ENCODE measurements around the gene RGL2. TPM values are rescaled to one million over a fixed set of nuclear protein-coding genes. Genes with fewer than 3 reads are reported as not detected.
A peak's percentile ranks its signal among the peaks of the same experiment; 100 is the strongest.
"Not testable (repeated sequence)": the region's sequence is repeated elsewhere in the genome, so short reads cannot be mapped to it uniquely, and the experiment has no call there.

Gene RGL2
- total and polyA plus RNA-seq, 7 experiments from 2014 or later = 4.1 to 76.8 (median 54.8) TPM

GRCh38 chr6:33276581-33276863 is 22.2 kb downstream of the RGL2 start:
- Mint-ChIP-seq H3K36me3 (peaks cover 0 to 39% (median 6%) of the 10 kb centered on the region in 5 donors), H3K27ac (peak overlapping the region; percentile 81 to 98 (median 90)), H3K9me3 (peaks cover 0 to 4% (median 0%) of the 10 kb centered on the region in 11 donors), H3K4me3 (peak overlapping the region; percentile 82 to 99 (median 87)), H3K4me1 (peaks cover 38 to 86% (median 70%) of the 10 kb centered on the region in 7 donors), H3K27me3 (peaks cover 0 to 3% (median 0%) of the 10 kb centered on the region in 5 donors)
- Histone ChIP-seq H3K36me3 (ENCODE audit: control insufficient read depth in 2 of 3, insufficient read depth in 3 of 3, low read length in 3 of 3) (peaks cover 0 to 64% (median 5%) of the 10 kb centered on the region in 3 experiments), H3K4me1 (ENCODE audit: control insufficient read depth in 2 of 2, insufficient read depth in 2 of 2, low read length in 2 of 2) (peaks cover 47 to 50% of the 10 kb centered on the region in 2 donors), H3K27me3 (ENCODE audit: control insufficient read depth in 2 of 2, insufficient read depth in 2 of 2, low read length in 2 of 2) (no peaks in the 10 kb centered on the region), H3K9me3 (ENCODE audit: control insufficient read depth in 2 of 3, low read length in 3 of 3) (no peaks in the 10 kb centered on the region), H3K27ac (ENCODE audit: low read depth, low read length) (peak overlapping the region; percentile 87), H3K4me3 (ENCODE audit: low read length) (peak overlapping the region; percentile 67)
- no peak for DNase-seq
- intact Hi-C loops (cut with micrococcal nuclease) = loop anchor here (2.0 to 10.0 kb wide), 3 partner anchors 36 to 1082 kb away; partner anchors contain the start of genes GPSM3 (in 1 of the 2) and PBX2 (in 1 of the 2)
- ChIA-PET CTCF (interaction anchor here (1.4 to 1.8 kb wide), 4 partner anchors 11 to 86 kb away, joined by 3 to 6 read pairs (median 4); partner anchors contain the start of gene ZBTB22), POLR2A (interaction anchor here (0.6 to 7.7 kb wide), 16 partner anchors 8 to 1470 kb away, joined by 3 to 123 read pairs (median 9); partner anchors contain the start of genes LSM2, PFDN6, RGL2 and TAPBP)
- ATAC-seq = no peak

- intact Hi-C loops (cut with micrococcal nuclease) = loop anchor here (2.0 to 10.0 kb wide), 3 partner anchors 37 to 1081 kb away; partner anchors contain the start of genes GPSM3 (in 1 of the 2) and PBX2 (in 1 of the 2)
- H3K9me3 Mint-ChIP-seq; ATAC-seq; H3K9me3 ChIP-seq (ENCODE audit: control insufficient read depth in 2 of 3, low read length in 3 of 3); H3K27me3 ChIP-seq (ENCODE audit: control insufficient read depth in 2 of 2, insufficient read depth in 2 of 2, low read length in 2 of 2); DNase-seq; H3K27me3 Mint-ChIP-seq: not testable (repeated sequence)
- H3K27ac Mint-ChIP-seq = peak overlapping the region; percentile 81 to 98 (median 90)
- Histone ChIP-seq H3K4me1 (ENCODE audit: control insufficient read depth in 2 of 2, insufficient read depth in 2 of 2, low read length in 2 of 2) (peaks cover 49 to 51% of the 10 kb centered on the region in 2 donors), H3K27ac (ENCODE audit: low read depth, low read length) (peak overlapping the region; percentile 87), H3K4me3 (ENCODE audit: low read length) (peak overlapping the region; percentile 67), H3K36me3 (ENCODE audit: control insufficient read depth in 2 of 3, insufficient read depth in 3 of 3, low read length in 3 of 3) (peaks cover 0 to 59% (median 5%) of the 10 kb centered on the region in 3 experiments)
- peaks cover 0 to 36% (median 6%) of the 10 kb centered on the region in 5 donors for H3K36me3 Mint-ChIP-seq
- CTCF ChIA-PET = interaction anchor here (1.4 to 1.8 kb wide), 3 partner anchors 11 to 86 kb away, joined by 3 to 6 read pairs (median 4); partner anchors contain the start of gene ZBTB22
- H3K4me1 Mint-ChIP-seq = peaks cover 38 to 86% (median 68%) of the 10 kb centered on the region in 7 donors
- peak overlapping the region; percentile 82 to 99 (median 87) for H3K4me3 Mint-ChIP-seq
- POLR2A ChIA-PET = interaction anchor here (0.6 to 7.7 kb wide), 10 partner anchors 11 to 632 kb away, joined by 3 to 123 read pairs (median 30); partner anchors contain the start of genes PFDN6, RGL2, TAPBP and WDR46
Measured at GRCh38 chr6:33275795-33276580, 22.8 kb downstream of the RGL2 start.

GRCh38 chr6:33273924-33274902 is 24.5 kb downstream of the RGL2 start:
- peaks cover 0 to 3% (median 0%) of the 10 kb centered on the region in 5 donors for H3K27me3 Mint-ChIP-seq
- H3K4me3 ChIP-seq (ENCODE audit: low read length) = no peak overlapping the region
- ChIA-PET CTCF (no interaction called here), POLR2A (interaction anchor here (0.6 to 7.7 kb wide), 5 partner anchors 9 to 382 kb away, joined by 3 to 123 read pairs (median 33); partner anchors contain the start of genes PFDN6, RGL2, TAPBP and WDR46)
- H3K9me3 Mint-ChIP-seq = peaks cover 0 to 5% (median 0%) of the 10 kb centered on the region in 11 donors
- H3K36me3 Mint-ChIP-seq = peaks cover 0 to 39% (median 9%) of the 10 kb centered on the region in 5 donors
- DNase-seq (no peak), ATAC-seq (no peak)
- H3K27me3 ChIP-seq (ENCODE audit: control insufficient read depth in 2 of 2, insufficient read depth in 2 of 2, low read length in 2 of 2) = no peaks in the 10 kb centered on the region
- H3K4me1 ChIP-seq (ENCODE audit: control insufficient read depth in 2 of 2, insufficient read depth in 2 of 2, low read length in 2 of 2) = peaks cover 52 to 59% of the 10 kb centered on the region in 2 donors
- peaks cover 0 to 43% (median 5%) of the 10 kb centered on the region in 3 experiments for H3K36me3 ChIP-seq (ENCODE audit: control insufficient read depth in 2 of 3, insufficient read depth in 3 of 3, low read length in 3 of 3)
- H3K27ac ChIP-seq (ENCODE audit: low read depth, low read length) = peak overlapping the region; percentile 91
- no peaks in the 10 kb centered on the region for H3K9me3 ChIP-seq (ENCODE audit: control insufficient read depth in 2 of 3, low read length in 3 of 3)
- peaks cover 44 to 91% (median 73%) of the 10 kb centered on the region in 7 donors for H3K4me1 Mint-ChIP-seq
- H3K4me3 Mint-ChIP-seq = peak overlapping the region; percentile 23 to 100 (median 95)
- peak overlapping the region; percentile 1 to 100 (median 72) for H3K27ac Mint-ChIP-seq
- intact Hi-C loops (cut with micrococcal nuclease) = loop anchor here (2.0 to 10.0 kb wide), 4 partner anchors 298 to 1097 kb away; partner anchors contain the start of genes AGPAT1 (in 1 of the 2), GPSM3 (in 1 of the 2) and PBX2 (in 1 of the 2)

- no peaks in the 10 kb centered on the region for H3K9me3 ChIP-seq (ENCODE audit: control insufficient read depth in 2 of 3, low read length in 3 of 3)
- DNase-seq (no peak), ATAC-seq (no peak)
- H3K9me3 Mint-ChIP-seq = peaks cover 0 to 5% (median 0%) of the 10 kb centered on the region in 11 donors
- H3K4me1 ChIP-seq (ENCODE audit: control insufficient read depth in 2 of 2, insufficient read depth in 2 of 2, low read length in 2 of 2) = peaks cover 48 to 52% of the 10 kb centered on the region in 2 donors
- CTCF ChIA-PET = no interaction called here
- POLR2A ChIA-PET = interaction anchor here (0.5 to 5.6 kb wide), 8 partner anchors 9 to 157 kb away, joined by 3 to 101 read pairs (median 20); partner anchors contain the start of genes PFDN6, RGL2, TAPBP and WDR46
- peak overlapping the region; percentile 91 for H3K27ac ChIP-seq (ENCODE audit: low read depth, low read length)
- H3K4me3 ChIP-seq (ENCODE audit: low read length) = peak overlapping the region; percentile 93
- H3K36me3 Mint-ChIP-seq = peaks cover 0 to 43% (median 16%) of the 10 kb centered on the region in 5 donors
- H3K4me3 Mint-ChIP-seq = peak overlapping the region; percentile 87 to 100 (median 98)
- peaks cover 36 to 89% (median 70%) of the 10 kb centered on the region in 7 donors for H3K4me1 Mint-ChIP-seq
- peaks cover 3 to 43% (median 5%) of the 10 kb centered on the region in 3 experiments for H3K36me3 ChIP-seq (ENCODE audit: control insufficient read depth in 2 of 3, insufficient read depth in 3 of 3, low read length in 3 of 3)
- H3K27me3 Mint-ChIP-seq = peaks cover 0 to 3% (median 0%) of the 10 kb centered on the region in 5 donors
- intact Hi-C loops (cut with micrococcal nuclease) = loop anchor here (2.0 to 10.0 kb wide), 4 partner anchors 299 to 1097 kb away; partner anchors contain the start of genes AGPAT1 (in 1 of the 2), GPSM3 (in 1 of the 2) and PBX2 (in 1 of the 2)
- no peaks in the 10 kb centered on the region for H3K27me3 ChIP-seq (ENCODE audit: control insufficient read depth in 2 of 2, insufficient read depth in 2 of 2, low read length in 2 of 2)
- H3K27ac Mint-ChIP-seq = peak overlapping the region; percentile 95 to 100 (median 99)
Measured at GRCh38 chr6:33273129-33273923, 25.4 kb downstream of the RGL2 start.
